ENCODE measurements around the gene IRF5. TPM values are rescaled to one million over a fixed set of nuclear protein-coding genes. Genes with fewer than 3 reads are reported as not detected.

The IRF5 gene
- polyA plus RNA-seq, 3 donors from 2014 or later: 14.2 to 31.7 (median 25.6) TPM

DNA sequence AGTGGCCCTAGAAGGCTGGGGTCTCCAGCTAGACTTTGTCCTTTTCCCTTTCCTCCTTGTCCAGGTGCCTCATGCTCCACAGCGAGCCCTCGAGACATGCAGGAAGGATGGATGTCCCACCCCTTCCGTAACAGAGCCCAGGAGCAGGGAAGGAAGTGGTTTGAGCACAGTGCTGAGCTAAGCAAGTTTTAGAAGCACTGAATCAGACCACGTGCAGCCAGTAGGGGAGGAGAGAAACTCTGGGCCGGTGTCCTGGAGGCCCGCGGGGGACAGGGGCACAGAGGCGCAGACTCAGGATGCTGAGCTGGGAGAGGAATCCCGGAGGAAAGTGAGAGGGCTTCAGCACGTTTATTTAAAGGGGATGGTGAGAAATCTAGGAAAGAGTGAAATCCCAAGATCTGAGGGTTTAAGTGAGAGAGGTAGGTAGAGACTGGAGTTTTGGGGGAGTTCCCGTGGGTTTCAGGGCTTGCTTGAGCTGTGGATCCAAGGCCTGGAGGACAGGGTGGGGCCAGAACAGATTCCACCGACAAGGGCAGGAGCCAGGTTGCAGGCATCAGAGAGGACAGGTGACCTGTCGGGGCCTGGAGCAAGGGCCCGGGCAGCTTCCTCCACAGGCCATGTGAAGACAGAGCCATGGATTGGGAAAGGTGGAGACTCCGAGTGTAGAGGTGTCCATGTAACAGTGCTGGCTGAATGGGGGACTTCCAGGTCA, 4.4 kb upstream of the IRF5 start:
- Mint-ChIP-seq H3K4me3 (peak overlapping the region; percentile 11 to 84 (median 76)), H3K4me1 (peaks cover 20 to 22% of the 10 kb centered on the region in 2 donors), H3K36me3 (peaks cover 0 to 3% (median 0%) of the 10 kb centered on the region in 3 donors), H3K27me3 (ENCODE audit: low read depth in 3 of 3) (peaks cover 0 to 11% (median 1%) of the 10 kb centered on the region in 3 donors), H3K27ac (peak overlapping the region in 4 of 6 donors; percentile 26 to 82 (median 60)), H3K9me3 (no peaks in the 10 kb centered on the region)
- peak; percentile 31 to 44 (median 39) for DNase-seq

DNA sequence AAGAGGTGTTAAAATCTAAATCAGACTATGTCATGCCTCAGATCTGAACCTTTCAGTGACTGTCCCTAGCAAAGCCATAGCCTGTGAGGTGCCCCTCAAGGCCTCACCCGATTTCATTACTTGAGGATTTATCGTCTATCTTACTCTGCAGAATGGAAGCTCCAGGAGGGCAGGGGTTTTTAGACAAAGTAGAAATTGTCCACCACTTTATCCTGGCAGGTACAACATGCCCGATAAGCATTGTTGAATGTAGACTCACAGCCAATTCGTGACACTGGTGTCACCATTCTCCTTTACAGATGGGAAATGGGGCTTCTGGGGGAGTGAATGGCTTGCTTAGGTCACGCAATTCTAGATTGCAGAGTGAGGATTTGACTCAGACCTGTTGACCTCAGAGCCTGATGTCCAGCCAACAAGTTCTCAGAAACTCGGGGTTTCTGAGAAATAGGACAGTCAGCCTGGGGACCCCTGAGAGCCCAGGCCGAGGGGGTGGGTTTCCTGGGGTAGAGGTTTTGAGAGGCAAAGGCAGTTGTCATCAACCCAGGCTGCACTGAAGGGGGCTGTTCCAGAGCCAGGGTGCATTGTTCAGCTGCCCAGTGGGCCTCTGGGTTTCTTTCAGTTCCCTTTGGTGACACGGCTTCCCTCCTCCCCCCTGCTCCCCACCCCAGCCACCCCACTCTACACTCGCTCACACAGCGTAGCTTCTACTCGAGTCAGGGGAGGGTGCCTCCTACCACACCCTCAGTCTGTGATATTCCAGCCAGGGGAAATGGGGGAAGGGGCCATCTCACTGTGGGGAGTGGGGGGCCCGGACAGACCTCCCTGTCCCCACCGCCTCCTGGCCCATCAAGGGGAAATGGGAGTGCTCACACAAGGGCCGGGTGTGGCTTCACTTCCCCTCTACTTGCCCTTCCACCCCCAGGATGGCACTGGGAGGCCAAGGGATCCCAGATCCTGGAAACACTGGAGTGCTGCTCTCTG, 3.1 kb upstream of the IRF5 start:
- H3K4me1 Mint-ChIP-seq: peaks cover 30 to 32% of the 10 kb centered on the region in 2 donors
- peaks cover 1 to 11% (median 2%) of the 10 kb centered on the region in 3 donors for H3K27me3 Mint-ChIP-seq (ENCODE audit: low read depth in 3 of 3)
- H3K27ac Mint-ChIP-seq: no peak overlapping the region
- H3K9me3 Mint-ChIP-seq: no peaks in the 10 kb centered on the region
- no peak overlapping the region for H3K4me3 Mint-ChIP-seq
- peaks cover 0 to 3% (median 0%) of the 10 kb centered on the region in 3 donors for H3K36me3 Mint-ChIP-seq
- DNase-seq: no peak

DNA sequence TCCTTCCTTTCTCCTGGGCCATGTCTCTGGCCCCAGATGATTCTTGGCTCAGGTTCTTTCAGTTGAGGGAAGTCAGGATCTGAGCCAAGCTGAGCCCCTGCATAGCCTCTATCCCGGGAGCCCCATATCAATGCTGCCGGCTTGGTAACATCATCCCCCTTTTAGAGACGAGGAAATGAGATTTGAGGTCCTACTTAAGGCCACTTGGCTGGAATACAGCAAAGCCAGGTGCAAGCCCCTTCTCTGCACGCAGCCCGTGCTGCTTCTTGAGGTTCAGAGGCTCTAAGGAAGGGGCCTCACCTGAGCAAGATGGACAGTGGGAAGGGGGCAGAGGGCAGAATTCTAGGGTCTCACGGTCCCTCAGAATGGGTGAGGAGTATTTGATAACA, 2.4 kb upstream of the IRF5 start:
- Mint-ChIP-seq H3K27me3 (ENCODE audit: low read depth in 3 of 3) (peaks cover 0 to 11% (median 2%) of the 10 kb centered on the region in 3 donors), H3K4me3 (no peak overlapping the region), H3K9me3 (no peaks in the 10 kb centered on the region), H3K36me3 (peaks cover 0 to 3% (median 0%) of the 10 kb centered on the region in 3 donors), H3K27ac (no peak overlapping the region), H3K4me1 (peaks cover 36 to 39% of the 10 kb centered on the region in 2 donors)
- no peak for DNase-seq

DNA sequence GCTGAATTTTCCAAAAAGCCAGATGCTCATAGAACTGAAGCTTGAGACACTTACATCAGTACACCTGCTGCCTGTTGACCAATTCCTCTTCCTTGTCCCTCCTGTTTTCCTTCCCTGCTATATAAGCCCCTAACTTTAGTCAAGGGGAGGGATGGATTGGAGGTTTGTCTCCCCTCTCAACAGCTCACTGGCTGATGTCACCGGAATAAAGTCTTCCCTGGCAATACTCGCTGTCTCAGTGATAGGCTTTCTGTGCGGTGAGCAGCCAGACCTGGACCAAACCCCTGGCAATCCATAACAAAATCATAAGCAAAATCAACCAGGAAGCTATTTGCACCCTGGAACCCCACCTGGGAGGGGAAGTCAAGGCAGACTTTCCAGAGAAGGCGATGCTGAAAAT, 929 bp upstream of the IRF5 start:
- H3K36me3 Mint-ChIP-seq: peaks cover 0 to 3% (median 0%) of the 10 kb centered on the region in 3 donors
- H3K4me3 Mint-ChIP-seq: peak overlapping the region; percentile 81 to 90 (median 88)
- H3K27me3 Mint-ChIP-seq (ENCODE audit: low read depth in 3 of 3): peaks cover 0 to 9% (median 4%) of the 10 kb centered on the region in 3 donors
- H3K9me3 Mint-ChIP-seq: no peaks in the 10 kb centered on the region
- DNase-seq: no peak
- H3K27ac Mint-ChIP-seq: peak overlapping the region in 2 of 6 donors; percentile 72 to 88
- peaks cover 49 to 53% of the 10 kb centered on the region in 2 donors for H3K4me1 Mint-ChIP-seq

DNA sequence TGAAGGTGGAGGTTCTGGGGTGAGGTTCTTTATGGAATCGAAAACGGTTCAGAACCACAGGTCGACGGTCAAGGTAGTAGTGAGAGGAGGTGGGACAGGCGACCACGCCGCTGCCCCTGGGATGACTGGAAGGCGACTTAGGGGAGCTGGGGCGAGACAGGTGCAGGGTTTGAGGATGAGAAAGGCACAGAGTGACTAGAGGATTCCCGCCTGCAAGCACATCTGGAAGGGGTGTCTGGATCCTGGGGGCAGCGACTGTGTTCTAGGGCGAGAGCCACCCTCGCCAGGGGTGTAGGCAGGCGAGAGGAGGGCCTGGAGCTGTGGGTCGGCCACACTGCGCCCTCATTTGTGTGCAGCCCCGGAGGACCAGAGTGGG, 468 bp upstream of the IRF5 start:
- DNase-seq: no peak
- H3K4me3 Mint-ChIP-seq: peak overlapping the region; percentile 81 to 90 (median 88)
- H3K27ac Mint-ChIP-seq: peak overlapping the region in 4 of 6 donors; percentile 41 to 88 (median 80)
- peaks cover 49 to 53% of the 10 kb centered on the region in 2 donors for H3K4me1 Mint-ChIP-seq
- peaks cover 0 to 9% (median 4%) of the 10 kb centered on the region in 3 donors for H3K27me3 Mint-ChIP-seq (ENCODE audit: low read depth in 3 of 3)
- peaks cover 0 to 3% (median 0%) of the 10 kb centered on the region in 3 donors for H3K36me3 Mint-ChIP-seq
- H3K9me3 Mint-ChIP-seq: no peaks in the 10 kb centered on the region

DNA sequence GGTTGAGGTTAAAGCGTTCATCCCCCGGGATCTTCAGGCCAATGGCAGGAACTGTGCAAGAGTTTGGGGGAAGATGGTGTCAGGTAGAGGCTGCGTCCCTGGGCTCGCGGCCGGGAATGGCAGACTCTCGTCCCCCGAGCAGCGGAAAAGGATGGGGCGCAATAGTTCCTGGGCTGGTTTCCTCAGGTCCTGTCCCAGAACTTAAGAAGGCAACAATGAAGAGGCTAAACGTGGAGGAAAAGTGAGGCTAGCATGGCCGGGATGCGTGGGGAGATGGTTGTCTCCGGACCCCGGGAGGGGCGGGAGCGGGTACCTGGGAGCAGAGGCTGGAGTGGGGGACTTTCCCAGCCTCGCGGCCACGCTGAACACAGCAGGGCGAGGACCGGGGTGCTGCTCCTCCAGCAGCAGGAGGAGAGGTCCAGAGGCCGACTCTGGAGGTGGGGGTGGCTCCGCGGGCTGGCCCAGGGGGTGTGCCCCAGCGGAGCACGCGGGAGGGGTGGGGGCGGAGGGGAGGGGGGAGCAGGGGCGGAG, 882 bp downstream of the IRF5 start:
- peak in 1 of 3 donors; percentile 12 for DNase-seq
- Mint-ChIP-seq H3K4me1 (peaks cover 40 to 41% of the 10 kb centered on the region in 2 donors), H3K27ac (peak overlapping the region; percentile 19 to 87 (median 74)), H3K36me3 (no peaks in the 10 kb centered on the region), H3K9me3 (no peaks in the 10 kb centered on the region), H3K4me3 (peak overlapping the region; percentile 92 to 99 (median 93)), H3K27me3 (ENCODE audit: low read depth in 3 of 3) (peaks cover 0 to 9% (median 4%) of the 10 kb centered on the region in 3 donors)

DNA sequence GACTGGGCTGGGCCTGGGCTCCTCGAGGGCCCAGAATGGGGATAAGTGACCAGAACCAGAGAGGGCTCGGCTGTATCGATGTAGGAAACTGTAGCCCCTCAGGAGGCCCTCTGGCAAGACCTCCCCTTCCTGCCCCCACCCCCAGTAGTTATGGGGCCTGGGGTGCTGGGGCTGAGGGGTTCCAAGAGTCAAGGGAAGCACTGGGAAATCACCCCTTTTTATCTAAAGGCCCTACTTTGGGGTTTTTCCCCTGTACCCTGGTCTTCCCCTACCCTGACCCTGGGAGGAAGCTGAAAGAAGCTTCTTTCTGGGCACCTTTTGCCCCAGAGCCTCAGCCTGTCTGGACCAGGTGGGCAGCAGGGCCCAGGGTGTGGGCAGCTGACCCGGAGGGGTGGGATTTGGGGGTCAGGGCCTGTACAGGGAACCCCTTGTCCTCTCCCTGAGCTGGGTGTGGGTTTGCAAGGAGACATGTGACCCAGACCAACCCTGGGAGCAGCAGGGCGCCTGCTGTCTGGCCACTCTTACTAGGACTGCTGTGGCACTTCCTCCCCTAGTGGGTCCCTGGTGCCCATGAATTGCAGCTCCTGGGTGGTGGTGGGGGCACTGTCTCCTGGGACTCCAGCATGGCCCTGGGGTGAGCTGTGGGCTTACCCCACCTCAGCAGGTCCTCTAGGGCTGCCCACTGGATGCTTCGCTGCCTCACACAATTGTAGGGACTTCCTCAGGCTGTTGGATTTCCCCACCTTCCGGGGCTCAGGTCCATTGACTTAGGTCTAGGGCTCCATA, 1.5 kb downstream of the IRF5 start:
- peak overlapping the region; percentile 77 to 99 (median 93) for H3K4me3 Mint-ChIP-seq
- H3K9me3 Mint-ChIP-seq: no peaks in the 10 kb centered on the region
- H3K27ac Mint-ChIP-seq: peak overlapping the region; percentile 35 to 88 (median 83)
- H3K36me3 Mint-ChIP-seq: peaks cover 0 to under 1% (median 0%) of the 10 kb centered on the region in 3 donors
- H3K27me3 Mint-ChIP-seq (ENCODE audit: low read depth in 3 of 3): peaks cover 0 to 9% (median 4%) of the 10 kb centered on the region in 3 donors
- peaks cover 39 to 40% of the 10 kb centered on the region in 2 donors for H3K4me1 Mint-ChIP-seq
- no peak for DNase-seq

DNA sequence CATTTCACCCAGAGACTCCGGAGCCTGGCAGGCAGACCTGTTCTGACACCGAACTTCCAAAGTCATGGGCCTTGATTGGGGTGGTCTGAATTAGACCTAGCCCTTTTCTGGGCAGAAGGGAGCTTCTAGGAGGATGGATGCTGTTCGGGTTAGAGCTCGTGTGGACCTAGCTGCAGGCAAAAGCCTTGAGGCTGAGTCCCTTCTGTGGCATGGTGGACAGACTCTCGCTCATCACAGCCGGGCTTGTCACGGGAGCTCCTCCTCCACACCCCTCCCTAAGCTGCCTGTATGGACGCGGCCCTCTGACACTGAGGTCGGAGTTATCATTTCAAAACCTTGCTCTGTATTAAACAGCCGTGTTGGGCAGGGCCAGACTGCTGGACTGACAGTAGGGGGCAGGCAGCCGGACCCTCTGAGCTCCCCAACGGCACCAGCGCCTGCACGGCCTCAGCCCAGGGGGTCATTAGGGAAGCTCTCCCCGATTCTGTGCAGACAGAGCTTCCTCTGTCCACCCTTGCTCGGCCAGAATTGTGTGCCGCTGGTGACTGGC, 2.2 kb downstream of the IRF5 start:
- H3K27me3 Mint-ChIP-seq (ENCODE audit: low read depth in 3 of 3): peaks cover 0 to 9% (median 4%) of the 10 kb centered on the region in 3 donors
- DNase-seq: no peak
- peak overlapping the region; percentile 77 to 99 (median 93) for H3K4me3 Mint-ChIP-seq
- H3K9me3 Mint-ChIP-seq: no peaks in the 10 kb centered on the region
- H3K4me1 Mint-ChIP-seq: peaks cover 37 to 40% of the 10 kb centered on the region in 2 donors
- H3K36me3 Mint-ChIP-seq: peaks cover 0 to 5% (median 0%) of the 10 kb centered on the region in 3 donors
- H3K27ac Mint-ChIP-seq: peak overlapping the region; percentile 73 to 88 (median 83)

DNA sequence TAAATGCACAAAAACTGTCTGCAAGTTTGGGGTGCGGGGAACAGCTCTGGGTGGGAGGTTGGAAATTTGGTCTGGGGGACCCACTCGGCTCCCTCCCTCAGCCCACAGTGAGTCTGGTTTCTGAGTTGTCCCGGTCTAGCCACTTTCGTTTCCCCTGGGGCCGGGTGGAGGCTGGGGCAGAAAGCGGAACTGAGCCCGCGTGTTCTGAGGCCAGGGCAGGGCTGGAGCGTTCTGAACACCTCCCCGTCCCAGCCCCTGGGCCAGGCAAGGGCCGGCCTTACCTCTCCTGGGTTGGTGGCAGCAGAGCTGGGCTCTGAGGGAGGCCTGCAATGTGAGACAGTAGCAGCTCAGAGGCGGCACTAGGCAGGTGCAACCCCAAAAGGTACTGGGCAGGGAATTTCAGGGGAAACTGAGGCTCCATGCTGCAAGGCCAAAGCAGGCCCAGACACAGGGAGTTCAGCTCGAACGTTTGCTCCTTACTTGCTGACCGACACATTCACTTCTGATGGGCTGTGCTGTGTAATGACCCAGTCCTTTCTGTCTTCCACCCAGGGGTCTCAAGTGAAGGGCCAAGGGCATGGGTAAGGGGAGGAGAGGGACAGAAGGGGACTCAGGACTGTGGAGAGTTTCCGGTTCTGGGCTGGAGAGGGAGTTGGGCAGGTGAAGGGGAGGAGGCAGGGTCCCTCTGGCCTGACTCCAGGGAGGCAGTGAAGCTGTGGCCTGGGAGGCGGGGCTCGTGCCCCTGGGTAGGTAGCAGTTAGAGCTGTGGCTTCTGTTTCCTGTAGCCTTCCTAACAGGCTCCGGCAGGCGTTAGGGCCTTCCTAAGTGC, 3.0 kb downstream of the IRF5 start:
- Mint-ChIP-seq H3K4me3 (peak overlapping the region; percentile 77 to 99 (median 93)), H3K27ac (peak overlapping the region; percentile 73 to 88 (median 83)), H3K9me3 (no peaks in the 10 kb centered on the region), H3K27me3 (ENCODE audit: low read depth in 3 of 3) (peaks cover 0 to 9% (median 4%) of the 10 kb centered on the region in 3 donors), H3K36me3 (peaks cover 0 to 5% (median 0%) of the 10 kb centered on the region in 3 donors), H3K4me1 (peaks cover 37 to 40% of the 10 kb centered on the region in 2 donors)
- peak; percentile 32 to 54 (median 39) for DNase-seq

DNA sequence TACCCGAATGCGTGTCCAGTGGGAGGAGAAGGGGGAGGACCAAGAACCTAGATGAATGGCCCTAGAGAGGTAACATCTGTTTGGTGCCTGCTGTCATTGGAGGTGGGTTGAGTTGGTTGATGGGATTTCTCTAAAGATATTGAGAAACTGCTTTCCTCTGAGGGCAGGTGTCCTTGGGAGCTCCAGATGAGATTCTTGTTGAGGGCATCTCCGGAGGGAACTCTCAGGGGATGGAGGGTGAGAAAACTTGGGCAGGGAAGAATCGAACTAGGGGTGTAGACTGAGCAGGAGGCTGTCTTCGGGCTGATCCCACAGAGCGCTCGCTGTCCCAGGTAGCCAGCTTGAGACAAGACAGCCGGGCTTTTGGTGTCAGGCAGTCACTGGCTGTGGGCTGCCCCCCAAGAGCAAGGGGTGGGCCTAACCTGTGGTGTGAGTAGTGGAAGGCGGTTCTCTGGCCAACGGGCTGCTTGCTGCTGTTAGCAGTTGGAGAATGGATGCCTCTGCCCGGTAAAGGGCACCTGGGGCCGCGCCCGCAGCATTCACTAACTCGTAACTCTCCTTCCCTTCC, 3.7 kb downstream of the IRF5 start:
- H3K27ac Mint-ChIP-seq: peak overlapping the region; percentile 73 to 88 (median 83)
- peaks cover 0 to 9% (median 4%) of the 10 kb centered on the region in 3 donors for H3K27me3 Mint-ChIP-seq (ENCODE audit: low read depth in 3 of 3)
- H3K4me1 Mint-ChIP-seq: peaks cover 37 to 40% of the 10 kb centered on the region in 2 donors
- DNase-seq: no peak
- no peaks in the 10 kb centered on the region for H3K9me3 Mint-ChIP-seq
- peak overlapping the region; percentile 77 to 99 (median 93) for H3K4me3 Mint-ChIP-seq
- peaks cover 0 to 5% (median 0%) of the 10 kb centered on the region in 3 donors for H3K36me3 Mint-ChIP-seq

DNA sequence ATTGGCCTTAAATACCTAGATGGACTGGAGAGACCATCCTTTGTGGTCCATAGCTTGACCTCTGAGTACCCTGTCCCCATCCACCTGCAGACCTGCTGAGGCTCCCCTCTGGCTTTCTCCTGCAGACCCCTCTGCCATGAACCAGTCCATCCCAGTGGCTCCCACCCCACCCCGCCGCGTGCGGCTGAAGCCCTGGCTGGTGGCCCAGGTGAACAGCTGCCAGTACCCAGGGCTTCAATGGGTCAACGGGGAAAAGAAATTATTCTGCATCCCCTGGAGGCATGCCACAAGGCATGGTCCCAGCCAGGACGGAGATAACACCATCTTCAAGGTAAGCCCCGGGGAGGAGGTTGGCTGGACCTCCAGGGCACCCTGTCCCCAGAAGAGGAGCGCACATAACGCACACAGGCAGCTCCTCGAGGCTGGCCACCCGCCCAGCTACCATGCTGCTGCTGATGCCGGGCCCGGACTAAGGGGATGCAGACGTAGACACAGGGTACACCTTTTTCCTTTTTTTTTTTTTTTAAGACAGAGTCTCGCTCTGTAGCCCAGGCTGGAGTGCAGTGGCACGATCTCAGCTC, 4.3 kb downstream of the IRF5 start:
- H3K4me3 Mint-ChIP-seq: no peak overlapping the region

More for the DNA sequence above, 4.3 kb downstream of the IRF5 start:
- Mint-ChIP-seq H3K9me3 (no peaks in the 10 kb centered on the region), H3K36me3 (peaks cover 0 to 5% (median 0%) of the 10 kb centered on the region in 3 donors), H3K27ac (no peak overlapping the region), H3K4me1 (peaks cover 35 to 36% of the 10 kb centered on the region in 2 donors), H3K27me3 (ENCODE audit: low read depth in 3 of 3) (peaks cover 0 to 6% (median 5%) of the 10 kb centered on the region in 3 donors)
- DNase-seq: no peak
